HCT116 (cell line): ENCODE measurements around the gene TMEM164. TPM values are rescaled to one million over a fixed set of nuclear protein-coding genes. Genes with fewer than 3 reads are reported as not detected.

Experiments
- ATAC-seq: fragments of 200-7000 bp; cut with Tn5 transposase; 2 replicates; pipeline ENCODE4 v1.9.1; 2020; ENCODE audit warnings: mild to moderate bottlenecking, moderate library complexity
- BruUV-seq: library from RNA; stranded (reverse); fragments of 400-500 nt; replicated peaks from 2 replicates; lab custom pipeline; 2021; lab: Mats Ljungman, UMichigan
- CTCF ChIA-PET: fragments of 300-600 bp; sonication (Branson Sonifier 250); formaldehyde crosslinking; loops from one replicate; lab custom pipeline; 2021; ENCODE audit warnings: antibody characterized with exemption; lab: Charles Lee
- POLR2A ChIA-PET: fragments of 300-600, 350-600 bp; sonication (Branson Sonifier 250); formaldehyde crosslinking; loops from one replicate; lab custom pipeline; 2021; ENCODE audit warnings: antibody characterized with exemption; lab: Charles Lee
- RAD21 ChIA-PET, 2 experiments: fragments of 300-600 bp; sonication (Branson Sonifier 250); formaldehyde crosslinking; loops; one replicate each; lab custom pipeline; 2023; ENCODE audit warnings: low total read pairs in 2 of 2; ENCODE audit not compliant: uncharacterized antibody in 2 of 2, unreplicated experiment in 2 of 2, low non-redundant PET in 1 of 2; lab: Charles Lee
- DNase-seq: peaks from one replicate; pipeline ENCODE4 v3.0.0-alpha.2; 2010; ENCODE audit warnings: low read depth, low spot score
- H2AFZ ChIP-seq: fragments of 200-600 bp; shearing (Covaris generic), sonication (generic); 2 replicates; pipeline ENCODE4 v1.6.1; 2017; ENCODE audit warnings: low read depth, mixed run types, mixed read lengths, antibody characterized with exemption, low read length; ENCODE audit not compliant: poor library complexity, severe bottlenecking
- H3K27ac ChIP-seq: 2 replicates; pipeline ENCODE4 v1.5.1; 2012; ENCODE audit warnings: low read depth, low read length
- H3K27me3 ChIP-seq: fragments of 200-600 bp; sonication (generic); 2 replicates; pipeline ENCODE4 v1.6.1; 2016; ENCODE audit warnings: mixed run types, low read length, mixed read lengths; ENCODE audit not compliant: insufficient read depth
- H3K36me3 ChIP-seq, 2 experiments: fragments of 200-500 bp in 1 of 2; fragments of 200-600 bp in 1 of 2; sonication (Bioruptor generic) in 1 of 2; sonication (generic) in 1 of 2; 2 replicates each; pipeline versions ENCODE4 v1.5.1 to v1.6.1; 2014 to 2016; ENCODE audit warnings: low read length in 2 of 2, inconsistent platforms in 1 of 2, mixed read lengths in 1 of 2, mixed run types in 1 of 2; ENCODE audit not compliant: insufficient read depth in 2 of 2, control insufficient read depth in 1 of 2
- H3K4me1 ChIP-seq, 2 experiments: fragments of 200-600 bp in 1 of 2; sonication (generic) in 1 of 2; 2 replicates each; pipeline versions ENCODE4 v1.5.1 to v1.6.1; 2012 to 2017; ENCODE audit warnings: low read length in 2 of 2, inconsistent platforms in 1 of 2, mild to moderate bottlenecking in 1 of 2, mixed read lengths in 1 of 2, mixed run types in 1 of 2, moderate library complexity in 1 of 2; ENCODE audit not compliant: insufficient read depth in 2 of 2, control insufficient read depth in 1 of 2
- H3K4me2 ChIP-seq: fragments of 200-600 bp; sonication (generic); 2 replicates; pipeline ENCODE4 v1.6.1; 2017; ENCODE audit warnings: mixed run types, low read length, mixed read lengths
- H3K4me3 ChIP-seq, 2 experiments: fragments of 200-600 bp in 1 of 2; sonication (generic) in 1 of 2; replicated peaks in 1 of 2; 2 replicates each; pipeline ENCODE4 v1.5.1; 2011 to 2016; ENCODE audit warnings: low read length in 2 of 2, control low read depth in 1 of 2, low read depth in 1 of 2, mild to moderate bottlenecking in 1 of 2, mixed read lengths in 1 of 2, mixed run types in 1 of 2
- H3K79me2 ChIP-seq: fragments of 200-600 bp; sonication (generic); 2 replicates; pipeline ENCODE4 v1.6.1; 2017; ENCODE audit warnings: mild to moderate bottlenecking, mixed run types, low read length, moderate library complexity, mixed read lengths; ENCODE audit not compliant: insufficient read depth
- H3K9ac ChIP-seq: fragments of 200-600 bp; sonication (generic); 2 replicates; pipeline ENCODE4 v1.6.1; 2016; ENCODE audit warnings: low read length, mixed read lengths
- H3K9me2 ChIP-seq: fragments of 200-600 bp; sonication (generic), shearing (Covaris generic); 2 replicates; pipeline ENCODE4 v1.6.1; 2017; ENCODE audit warnings: mixed run types, mild to moderate bottlenecking, moderate library complexity; ENCODE audit not compliant: insufficient read depth
- H3K9me3 ChIP-seq, 2 experiments: fragments of 200-500 bp in 1 of 2; fragments of 200-600 bp in 1 of 2; sonication (Bioruptor generic) in 1 of 2; sonication (generic) in 1 of 2; 2 replicates each; pipeline ENCODE4 v1.6.1; 2014 to 2017; ENCODE audit warnings: low read length in 2 of 2, mixed read lengths in 2 of 2, inconsistent platforms in 1 of 2, low read depth in 1 of 2, mild to moderate bottlenecking in 1 of 2, mixed run types in 1 of 2, moderate library complexity in 1 of 2; ENCODE audit not compliant: control insufficient read depth in 1 of 2, insufficient read depth in 1 of 2
- H4K20me1 ChIP-seq: fragments of 200-600 bp; sonication (generic), shearing (Covaris generic); 2 replicates; pipeline ENCODE4 v1.6.1; 2017; ENCODE audit warnings: mixed run types, mild to moderate bottlenecking, moderate library complexity; ENCODE audit not compliant: insufficient read depth
- CBX3 ChIP-seq: IDR thresholded peaks from 2 replicates; pipeline ENCODE4 v1.6.1; 2012; ENCODE audit warnings: low read depth
- CEBPB ChIP-seq: IDR thresholded peaks from 2 replicates; pipeline ENCODE4 v1.6.1; 2012; ENCODE audit warnings: low read depth
- EGR1 ChIP-seq: IDR thresholded peaks from 2 replicates; pipeline ENCODE4 v1.6.1; 2012; ENCODE audit warnings: low read depth
- EZH2phosphoT487 ChIP-seq: fragments of 200-600 bp; IDR thresholded peaks from 2 replicates; pipeline ENCODE4 v1.6.1; 2018; ENCODE audit warnings: antibody characterized with exemption, borderline replicate concordance
- FOSL1 ChIP-seq: IDR thresholded peaks from 2 replicates; pipeline ENCODE4 v1.6.1; 2012; ENCODE audit warnings: low read depth
- JUND ChIP-seq: IDR thresholded peaks from 2 replicates; pipeline ENCODE4 v1.6.1; 2012
- POLR2A ChIP-seq: IDR thresholded peaks from 2 replicates; pipeline ENCODE4 v1.7.0; 2011; ENCODE audit warnings: borderline replicate concordance; ENCODE audit not compliant: insufficient read depth, insufficient read length; ENCODE audit errors: extremely low read depth
- RAD21 ChIP-seq: IDR thresholded peaks from 2 replicates; pipeline ENCODE4 v1.6.1; 2012; ENCODE audit warnings: low read depth, mild to moderate bottlenecking
- REST ChIP-seq: IDR thresholded peaks from 2 replicates; pipeline ENCODE4 v1.6.1; 2012; ENCODE audit warnings: low read depth
- SIN3A ChIP-seq: IDR thresholded peaks from 2 replicates; pipeline ENCODE4 v1.6.1; 2012; ENCODE audit warnings: low read depth
- SP1 ChIP-seq: IDR thresholded peaks from 2 replicates; pipeline ENCODE4 v1.6.1; 2012; ENCODE audit warnings: low read depth
- SRF ChIP-seq: IDR thresholded peaks from 2 replicates; pipeline ENCODE4 v1.6.1; 2012; ENCODE audit warnings: low read depth
- YY1 ChIP-seq: IDR thresholded peaks from 2 replicates; pipeline ENCODE4 v1.6.1; 2011; ENCODE audit warnings: low read length, low read depth, moderate library complexity, mild to moderate bottlenecking; ENCODE audit not compliant: insufficient replicate concordance; ENCODE audit errors: extremely low read depth
- ZFX ChIP-seq: fragments of 450-650 bp; IDR thresholded peaks from 2 replicates; pipeline ENCODE4 v1.6.1; 2017
- ZNF274 ChIP-seq: fragments of 200-500 bp; sonication (Bioruptor generic); IDR thresholded peaks from 2 replicates; pipeline ENCODE4 v1.6.1; 2014; ENCODE audit warnings: mild to moderate bottlenecking, low read depth, low read length, inconsistent platforms
- intact Hi-C: fragments of 100-400 bp; cut with micrococcal nuclease; formaldehyde crosslinking; loops from 2 replicates; pipeline ENCODE4 v1.10.0; 2022
- total RNA-seq: library from RNA; stranded (reverse); gene quantifications from one replicate; pipeline ENCODE4 v1.2.1, GENCODE V29; 2021; ENCODE audit not compliant: unreplicated experiment
- TF ChIP-seq, protein P1 (sequence below): IDR thresholded peaks from 2 replicates; pipeline ENCODE4 v1.6.1; 2012
- TF ChIP-seq, protein P2 (sequence below): IDR thresholded peaks from 2 replicates; pipeline ENCODE4 v1.6.1; 2011; ENCODE audit warnings: mild to moderate bottlenecking, low read length, moderate library complexity; ENCODE audit not compliant: insufficient replicate concordance; ENCODE audit errors: extremely low read depth

TMEM164 gene
- total RNA-seq, 1 experiment from 2014 or later: 18.7 TPM

DNA sequence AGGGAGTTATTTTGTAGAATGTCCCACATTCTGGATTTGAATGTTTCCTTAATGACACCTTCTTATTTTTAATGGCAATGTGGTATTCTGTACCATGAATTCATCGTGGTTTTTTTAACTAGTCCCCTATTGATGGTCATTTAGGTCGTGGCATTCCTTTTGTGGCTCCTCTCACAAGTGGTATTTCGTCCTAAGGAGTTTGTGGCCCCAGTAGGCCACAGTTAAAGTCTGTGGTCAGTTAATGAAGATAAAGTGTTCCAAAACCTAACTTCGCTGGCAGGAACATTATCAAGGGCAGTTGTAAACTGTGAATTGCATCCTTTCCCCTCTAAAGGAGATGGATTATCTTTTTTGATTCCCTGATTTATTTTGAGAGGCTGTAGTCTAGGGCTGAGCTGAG lies 133.2 kb downstream of the TMEM164 start:
- POLR2A ChIA-PET: no interaction called here
- CTCF ChIA-PET: no interaction called here
- no peaks in the 10 kb centered on the region for H3K36me3 ChIP-seq
- H3K27ac ChIP-seq: no peak overlapping the region
- no peaks in the 10 kb centered on the region for H3K9me2 ChIP-seq
- ATAC-seq (no peak), DNase-seq (no peak)
- H3K4me2 ChIP-seq: no peak overlapping the region
- H3K9ac ChIP-seq: no peak overlapping the region
- no peaks in the 10 kb centered on the region for H4K20me1 ChIP-seq
- no peaks in the 10 kb centered on the region for H3K27me3 ChIP-seq
- BruUV-seq: no TSS peak
- RAD21 ChIA-PET: no interaction called here
- TF ChIP-seq JUND: no peak
- TF ChIP-seq FOSL1: no peak
- no peak for TF ChIP-seq CEBPB
- no peak for TF ChIP-seq RAD21
- TF ChIP-seq, protein P1, sequence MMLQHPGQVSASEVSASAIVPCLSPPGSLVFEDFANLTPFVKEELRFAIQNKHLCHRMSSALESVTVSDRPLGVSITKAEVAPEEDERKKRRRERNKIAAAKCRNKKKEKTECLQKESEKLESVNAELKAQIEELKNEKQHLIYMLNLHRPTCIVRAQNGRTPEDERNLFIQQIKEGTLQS: no peak
- H3K9me3 ChIP-seq: no peaks in the 10 kb centered on the region
- H3K4me1 ChIP-seq: no peaks in the 10 kb centered on the region
- intact Hi-C loops: no loop called here
- no peak overlapping the region for H3K4me3 ChIP-seq
- H3K79me2 ChIP-seq: no peaks in the 10 kb centered on the region
- no peak overlapping the region for H2AFZ ChIP-seq

- Histone ChIP-seq H3K4me1 (no peaks in the 10 kb centered on the region), H3K4me2 (no peak overlapping the region), H3K27ac (no peak overlapping the region), H3K4me3 (no peak overlapping the region), H3K36me3 (no peaks in the 10 kb centered on the region), H3K9me3 (no peaks in the 10 kb centered on the region), H4K20me1 (no peaks in the 10 kb centered on the region), H3K27me3 (no peaks in the 10 kb centered on the region), H3K9ac (no peak overlapping the region), H3K79me2 (no peaks in the 10 kb centered on the region), H2AFZ (no peak overlapping the region), H3K9me2 (no peaks in the 10 kb centered on the region)
- intact Hi-C loops: no loop called here
- BruUV-seq: no TSS peak
- ChIA-PET POLR2A (no interaction called here), CTCF (no interaction called here), RAD21 (no interaction called here)
- DNase-seq: no peak
- ATAC-seq: no peak
- TF ChIP-seq CEBPB (no peak), ZFX (no peak), JUND (no peak), CBX3 (no peak), SP1 (no peak), POLR2A (no peak), YY1 (no peak), REST (no peak), SRF (no peak), RAD21 (no peak), EGR1 (no peak), EZH2phosphoT487 (no peak), SIN3A (no peak), ZNF274 (no peak)
- TF ChIP-seq, protein P2, sequence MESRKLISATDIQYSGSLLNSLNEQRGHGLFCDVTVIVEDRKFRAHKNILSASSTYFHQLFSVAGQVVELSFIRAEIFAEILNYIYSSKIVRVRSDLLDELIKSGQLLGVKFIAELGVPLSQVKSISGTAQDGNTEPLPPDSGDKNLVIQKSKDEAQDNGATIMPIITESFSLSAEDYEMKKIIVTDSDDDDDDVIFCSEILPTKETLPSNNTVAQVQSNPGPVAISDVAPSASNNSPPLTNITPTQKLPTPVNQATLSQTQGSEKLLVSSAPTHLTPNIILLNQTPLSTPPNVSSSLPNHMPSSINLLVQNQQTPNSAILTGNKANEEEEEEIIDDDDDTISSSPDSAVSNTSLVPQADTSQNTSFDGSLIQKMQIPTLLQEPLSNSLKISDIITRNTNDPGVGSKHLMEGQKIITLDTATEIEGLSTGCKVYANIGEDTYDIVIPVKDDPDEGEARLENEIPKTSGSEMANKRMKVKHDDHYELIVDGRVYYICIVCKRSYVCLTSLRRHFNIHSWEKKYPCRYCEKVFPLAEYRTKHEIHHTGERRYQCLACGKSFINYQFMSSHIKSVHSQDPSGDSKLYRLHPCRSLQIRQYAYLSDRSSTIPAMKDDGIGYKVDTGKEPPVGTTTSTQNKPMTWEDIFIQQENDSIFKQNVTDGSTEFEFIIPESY: no peak
Observed at GRCh38 chrX:110138557-110138956, 135.6 kb downstream of the TMEM164 start.
